GM21717 (cell line): ENCODE measurements around the gene ACTR5.
"Not testable (repeated sequence)": the region's sequence is repeated elsewhere in the genome, so short reads cannot be mapped to it uniquely, and the experiment has no call there.

Experiments used
- ATAC-seq: cut with Tn5 transposase; IDR thresholded peaks from one replicate; pipeline ENCODE4 v1.9.1; 2021; ENCODE audit warnings: mild to moderate bottlenecking, moderate library complexity; ENCODE audit not compliant: unreplicated experiment

ACTR5 gene

GRCh38 chr20:38764567-38765318, 16.5 kb downstream of the ACTR5 start:
- ATAC-seq = no peak

- no peak for ATAC-seq
These were observed 17.8 kb downstream of the ACTR5 start for GRCh38 chr20:38766071-38766470.

GRCh38 chr20:38769376-38770295, 21.4 kb downstream of the ACTR5 start:
- ATAC-seq = no peak

GRCh38 chr20:38770546-38770945, 22.3 kb downstream of the ACTR5 start:
- no peak for ATAC-seq

- ATAC-seq = no peak
These were observed 22.7 kb downstream of the ACTR5 start for GRCh38 chr20:38770970-38771369.

- no peak for ATAC-seq
These were observed 23.4 kb downstream of the ACTR5 start for GRCh38 chr20:38771621-38772020.

- no peak for ATAC-seq
These were observed 25.9 kb downstream of the ACTR5 start for GRCh38 chr20:38774167-38774566.

GRCh38 chr20:38776363-38776762, 28.1 kb downstream of the ACTR5 start:
- no peak for ATAC-seq

GRCh38 chr20:38779247-38780097, 31.2 kb downstream of the ACTR5 start:
- ATAC-seq = no peak

- no peak for ATAC-seq
These were observed 34.0 kb downstream of the ACTR5 start for GRCh38 chr20:38782275-38782674.

GRCh38 chr20:38787870-38788269, 39.6 kb downstream of the ACTR5 start:
- no peak for ATAC-seq

- ATAC-seq = no peak
These were observed 41.4 kb downstream of the ACTR5 start for GRCh38 chr20:38789503-38790199.

- ATAC-seq = no peak
These were observed 42.2 kb downstream of the ACTR5 start for GRCh38 chr20:38790200-38791053.

- no peak for ATAC-seq
These were observed 43.0 kb downstream of the ACTR5 start for GRCh38 chr20:38791291-38791690.

- ATAC-seq = no peak
These were observed 43.7 kb downstream of the ACTR5 start for GRCh38 chr20:38791940-38792339.

GRCh38 chr20:38794057-38794456, 45.8 kb downstream of the ACTR5 start:
- not testable (repeated sequence) for ATAC-seq

GRCh38 chr20:38798266-38798665, 50.0 kb downstream of the ACTR5 start:
- ATAC-seq = no peak

- ATAC-seq = no peak
These were observed 50.9 kb downstream of the ACTR5 start for GRCh38 chr20:38799203-38799602.

GRCh38 chr20:38800882-38801281, 52.6 kb downstream of the ACTR5 start:
- ATAC-seq = no peak

- no peak for ATAC-seq
These were observed 56.0 kb downstream of the ACTR5 start for GRCh38 chr20:38804221-38804620.
